Activated T-helper 1 cell treated with anti-CD3 and anti-CD28 coated beads, Interleukin-2, amount 50 U/mL, for 16 hours (primary cell): Measurements from ENCODE around the gene RALGAPA1.
"Not testable (repeated sequence)": the region's sequence is repeated elsewhere in the genome, so short reads cannot be mapped to it uniquely, and the experiment has no call there.

Experiments
- DNase-seq, 2 donors: peaks; one replicate each; pipeline ENCODE4 v3.0.0-alpha.2; 2020; ENCODE audit warnings: low read depth in 1 of 2, low spot score in 1 of 2

RALGAPA1 gene

GRCh38 chr14:35766036-35766699, 42.9 kb downstream of the RALGAPA1 start:
- no peak for DNase-seq

GRCh38 chr14:35761922-35762321, 47.2 kb downstream of the RALGAPA1 start:
- DNase-seq: no peak

GRCh38 chr14:35760143-35760542, 49.0 kb downstream of the RALGAPA1 start:
- DNase-seq: no peak

GRCh38 chr14:35758523-35759129, 50.5 kb downstream of the RALGAPA1 start:
- no peak for DNase-seq

- no peak for DNase-seq
Measured at GRCh38 chr14:35754671-35755070, 54.4 kb downstream of the RALGAPA1 start.

GRCh38 chr14:35752380-35752779, 56.7 kb downstream of the RALGAPA1 start:
- DNase-seq: no peak

GRCh38 chr14:35750202-35750904, 58.7 kb downstream of the RALGAPA1 start:
- DNase-seq: no peak

- DNase-seq: no peak
Measured at GRCh38 chr14:35747379-35747778, 61.7 kb downstream of the RALGAPA1 start.

GRCh38 chr14:35742442-35742841, 66.7 kb downstream of the RALGAPA1 start:
- no peak for DNase-seq

GRCh38 chr14:35742032-35742371, 67.1 kb downstream of the RALGAPA1 start:
- DNase-seq: no peak

- DNase-seq: no peak
Measured at GRCh38 chr14:35741345-35742031, 67.6 kb downstream of the RALGAPA1 start.

GRCh38 chr14:35740215-35740614, 68.9 kb downstream of the RALGAPA1 start:
- no peak for DNase-seq

- DNase-seq: not testable (repeated sequence)
Measured at GRCh38 chr14:35735163-35735562, 73.9 kb downstream of the RALGAPA1 start.

GRCh38 chr14:35733510-35733909, 75.6 kb downstream of the RALGAPA1 start:
- DNase-seq: not testable (repeated sequence)

- no peak for DNase-seq
Measured at GRCh38 chr14:35730871-35731270, 78.2 kb downstream of the RALGAPA1 start.

- no peak for DNase-seq
Measured at GRCh38 chr14:35727764-35728163, 81.3 kb downstream of the RALGAPA1 start.

GRCh38 chr14:35725930-35726329, 83.2 kb downstream of the RALGAPA1 start:
- no peak for DNase-seq

- no peak for DNase-seq
Measured at GRCh38 chr14:35715079-35715478, 94.0 kb downstream of the RALGAPA1 start.

- no peak for DNase-seq
Measured at GRCh38 chr14:35712466-35712865, 96.6 kb downstream of the RALGAPA1 start.

- no peak for DNase-seq
Measured at GRCh38 chr14:35708062-35708461, 101.0 kb downstream of the RALGAPA1 start.

- no peak for DNase-seq
Measured at GRCh38 chr14:35705636-35706035, 103.5 kb downstream of the RALGAPA1 start.
